Measurements from ENCODE around the gene EDN2.

EDN2 gene

GRCh38 chr1:41493117-41493536 lies 8.6 kb upstream of the EDN2 start:
- H4K20me1 ChIP-seq, result peaks cover 0 to 7% (median 0%) of the 10 kb centered on the region in 11 experiments; a peak in 3 of 22 replicates
- H3K4me2 ChIP-seq, result no peak overlapping the region
- H3K9me3 ChIP-seq (replicated peaks in 1 of 11), result no peaks in the 10 kb centered on the region
- TF ChIP-seq Cebpa-rat (IDR thresholded peaks at IDR 0.05), result no peak
- peaks cover 13 to 32% (median 26%) of the 10 kb centered on the region in 10 experiments; a peak in 18 of 20 replicates for H3K4me1 ChIP-seq
- no peak overlapping the region for H3K4me3 ChIP-seq
- H3K27ac ChIP-seq, result no peak overlapping the region
- H3K36me3 ChIP-seq, result no peaks in the 10 kb centered on the region
- no peak overlapping the region for H3K9ac ChIP-seq
- peaks cover 16 to 25% (median 21%) of the 10 kb centered on the region in 11 experiments for H3K27me3 ChIP-seq

- H3K27me3 ChIP-seq, result peaks cover 16 to 25% (median 21%) of the 10 kb centered on the region in 11 experiments
- no peak overlapping the region for H3K27ac ChIP-seq
- H3K36me3 ChIP-seq, result no peaks in the 10 kb centered on the region
- no peak for TF ChIP-seq Cebpa-rat (IDR thresholded peaks at IDR 0.05)
- no peak overlapping the region for H3K9ac ChIP-seq
- H3K4me2 ChIP-seq, result no peak overlapping the region
- H3K9me3 ChIP-seq (replicated peaks in 1 of 11), result no peaks in the 10 kb centered on the region
- H3K4me1 ChIP-seq, result peaks cover 18 to 29% (median 24%) of the 10 kb centered on the region in 10 experiments
- no peak overlapping the region for H3K4me3 ChIP-seq
- H4K20me1 ChIP-seq, result peaks cover 0 to 7% (median 0%) of the 10 kb centered on the region in 11 experiments; a peak in 3 of 22 replicates
Observed at GRCh38 chr1:41492341-41492848, 7.9 kb upstream of the EDN2 start.

DNA sequence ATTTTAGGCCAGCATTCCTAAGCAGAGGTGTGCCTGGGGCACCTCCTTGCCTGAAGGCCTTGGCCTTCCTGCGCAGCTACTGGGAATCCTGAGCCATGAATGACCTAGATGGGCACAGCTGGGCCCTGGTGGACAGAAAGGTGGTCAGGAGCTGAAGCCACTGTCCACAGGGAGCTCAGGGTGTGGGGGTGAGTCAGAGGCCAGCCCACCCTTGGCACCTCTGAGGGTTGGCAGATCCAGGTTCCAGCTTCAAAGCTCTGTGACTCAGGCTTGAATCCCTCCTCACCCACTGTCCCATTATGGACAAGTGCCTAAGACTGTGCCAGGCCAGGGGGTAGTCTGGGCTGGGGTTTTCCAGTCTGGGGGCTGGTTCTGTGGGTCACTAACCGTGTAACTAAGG lies 6.4 kb upstream of the EDN2 start:
- Histone ChIP-seq H4K20me1 (peaks cover 0 to 7% (median 0%) of the 10 kb centered on the region in 11 experiments; a peak in 3 of 22 replicates), H3K27me3 (peaks cover 7 to 13% (median 10%) of the 10 kb centered on the region in 11 experiments), H3K4me2 (no peak overlapping the region), H3K27ac (no peak overlapping the region), H3K4me1 (peaks cover 21 to 33% (median 27%) of the 10 kb centered on the region in 10 experiments), H3K4me3 (no peak overlapping the region), H3K9ac (no peak overlapping the region), H3K9me3 (replicated peaks in 1 of 11) (no peaks in the 10 kb centered on the region), H3K36me3 (no peaks in the 10 kb centered on the region)
- no peak for TF ChIP-seq Cebpa-rat (IDR thresholded peaks at IDR 0.05)

GRCh38 chr1:41489561-41489960 lies 5.1 kb upstream of the EDN2 start:
- TF ChIP-seq Cebpa-rat (IDR thresholded peaks at IDR 0.05), result no peak

GRCh38 chr1:41488040-41488951 lies 3.8 kb upstream of the EDN2 start:
- no peak overlapping the region for H3K9ac ChIP-seq

More at GRCh38 chr1:41489561-41489960, 5.1 kb upstream of the EDN2 start:
- Histone ChIP-seq H3K4me1 (peaks cover 28 to 34% (median 31%) of the 10 kb centered on the region in 10 experiments), H3K27ac (no peak overlapping the region), H3K9me3 (replicated peaks in 1 of 11) (no peaks in the 10 kb centered on the region), H3K4me2 (no peak overlapping the region), H4K20me1 (peaks cover 0 to 1% (median 0%) of the 10 kb centered on the region in 11 experiments; a peak in 3 of 22 replicates), H3K36me3 (no peaks in the 10 kb centered on the region), H3K9ac (no peak overlapping the region), H3K27me3 (no peaks in the 10 kb centered on the region), H3K4me3 (no peak overlapping the region)

DNA sequence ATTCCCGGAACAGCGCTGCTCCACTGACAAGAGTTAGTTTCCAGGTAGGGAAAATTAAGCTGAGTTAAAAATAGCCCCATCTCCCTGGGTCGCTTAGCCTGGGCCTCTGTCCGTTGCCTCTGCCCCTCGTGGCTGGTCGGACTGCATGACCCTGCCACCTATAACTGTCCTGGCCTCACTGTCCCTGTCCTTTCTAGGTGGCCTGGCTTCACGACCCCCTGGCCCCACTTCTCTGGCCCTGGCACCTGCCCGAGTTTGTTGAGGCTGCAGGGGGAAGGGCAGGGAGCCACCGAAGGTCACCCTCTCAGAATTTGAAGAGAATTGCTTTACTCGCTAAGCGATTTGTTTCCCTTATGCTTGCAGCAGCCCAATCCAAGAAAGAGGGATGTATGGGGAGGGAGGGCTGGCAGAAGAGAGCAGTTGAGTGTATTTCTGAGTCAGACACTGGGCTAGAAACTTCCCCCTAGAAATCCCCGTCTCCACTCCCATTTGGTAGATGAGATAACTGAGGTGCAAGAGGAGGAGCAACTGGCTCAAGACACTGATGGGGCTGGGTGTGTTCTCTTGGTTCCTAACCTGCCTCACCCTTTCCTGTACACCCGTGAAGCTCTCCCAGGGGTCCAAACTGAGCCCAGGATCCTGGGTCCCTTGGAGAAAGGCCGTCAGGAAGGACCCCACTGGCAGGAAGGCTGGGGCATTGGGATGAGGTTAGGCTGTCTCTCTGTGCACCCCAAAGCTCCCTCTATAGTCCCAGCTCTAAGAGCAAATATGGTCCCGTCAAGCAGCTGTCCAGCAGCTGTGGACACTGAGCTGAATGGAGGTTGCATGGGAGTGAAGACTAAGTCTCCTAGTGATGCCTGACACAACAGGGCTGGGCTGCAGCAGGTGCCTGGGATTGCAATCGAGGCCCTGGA lies 2.9 kb upstream of the EDN2 start:
- H3K4me3 ChIP-seq, result peak overlapping the region in 3 of 10 experiments; percentile 12 to 21 (median 15); a peak in 2 of 20 replicates
- peak overlapping the region; percentile 36 to 91 (median 76) for H3K4me2 ChIP-seq
- TF ChIP-seq Cebpa-rat (IDR thresholded peaks at IDR 0.05), result no peak
- H3K27me3 ChIP-seq, result no peaks in the 10 kb centered on the region
- H3K27ac ChIP-seq, result peak overlapping the region in 2 of 11 experiments; percentile 13 to 24; a peak in 1 of 22 replicates
- H4K20me1 ChIP-seq, result no peaks in the 10 kb centered on the region; a peak in 1 of 22 replicates
- H3K9ac ChIP-seq, result peak overlapping the region in 5 of 11 experiments; percentile 2 to 50 (median 18); a peak in 5 of 22 replicates
- H3K36me3 ChIP-seq, result no peaks in the 10 kb centered on the region
- no peaks in the 10 kb centered on the region for H3K9me3 ChIP-seq (replicated peaks in 1 of 11)
- H3K4me1 ChIP-seq, result peaks cover 37 to 54% (median 50%) of the 10 kb centered on the region in 10 experiments

More at GRCh38 chr1:41488040-41488951, 3.8 kb upstream of the EDN2 start:
- Histone ChIP-seq H3K27ac (no peak overlapping the region), H3K36me3 (no peaks in the 10 kb centered on the region), H3K4me2 (peak overlapping the region in 4 of 11 experiments; percentile 76 to 91 (median 85); a peak in 3 of 22 replicates), H3K27me3 (no peaks in the 10 kb centered on the region), H3K9me3 (replicated peaks in 1 of 11) (no peaks in the 10 kb centered on the region), H3K4me1 (peaks cover 36 to 44% (median 40%) of the 10 kb centered on the region in 10 experiments), H3K4me3 (no peak overlapping the region), H4K20me1 (no peaks in the 10 kb centered on the region; a peak in 1 of 22 replicates)
- no peak for TF ChIP-seq Cebpa-rat (IDR thresholded peaks at IDR 0.05)

- Histone ChIP-seq H3K27ac (peak overlapping the region in 2 of 11 experiments; percentile 13 to 24; a peak in 2 of 22 replicates), H3K4me1 (peaks cover 37 to 60% (median 56%) of the 10 kb centered on the region in 10 experiments), H3K4me2 (peak overlapping the region; percentile 36 to 91 (median 76)), H4K20me1 (no peaks in the 10 kb centered on the region; a peak in 1 of 22 replicates), H3K4me3 (peak overlapping the region in 3 of 10 experiments; percentile 12 to 21 (median 15); a peak in 2 of 20 replicates), H3K27me3 (no peaks in the 10 kb centered on the region), H3K9ac (peak overlapping the region in 5 of 11 experiments; percentile 2 to 50 (median 18); a peak in 5 of 22 replicates), H3K9me3 (replicated peaks in 1 of 11) (no peaks in the 10 kb centered on the region), H3K36me3 (no peaks in the 10 kb centered on the region)
- TF ChIP-seq Cebpa-rat (IDR thresholded peaks at IDR 0.05), result no peak
Observed at GRCh38 chr1:41486371-41487125, 2.1 kb upstream of the EDN2 start.

- Histone ChIP-seq H3K9ac (no peak overlapping the region), H3K27me3 (no peaks in the 10 kb centered on the region), H3K9me3 (replicated peaks in 1 of 11) (no peaks in the 10 kb centered on the region), H3K27ac (no peak overlapping the region; a peak in 1 of 22 replicates), H3K36me3 (no peaks in the 10 kb centered on the region), H4K20me1 (no peaks in the 10 kb centered on the region; a peak in 1 of 22 replicates), H3K4me2 (peak overlapping the region; percentile 36 to 91 (median 76)), H3K4me3 (no peak overlapping the region), H3K4me1 (peaks cover 37 to 60% (median 56%) of the 10 kb centered on the region in 10 experiments)
- no peak for TF ChIP-seq Cebpa-rat (IDR thresholded peaks at IDR 0.05)
Observed at GRCh38 chr1:41486053-41486370, 1.5 kb upstream of the EDN2 start.

Measured in BLaER1 treated with 17β-estradiol and CSF1 and Interleukin-3, amounts not matched to agents 10 nM and 100 nM (cell line).